GM12864 (cell line): ENCODE measurements around the gene PIK3R4.

Source experiments
- DNase-seq: peaks from one replicate; pipeline ENCODE4 v3.0.0-alpha.2; 2011; ENCODE audit warnings: low read depth
- H3K4me3 ChIP-seq: 2 replicates; pipeline ENCODE4 v1.5.1; 2011; ENCODE audit warnings: mild to moderate bottlenecking, low read depth, low read length, control low read depth
- CTCF ChIP-seq: IDR thresholded peaks from 2 replicates; pipeline ENCODE4 v1.5.1; 2011; ENCODE audit warnings: low read depth, mild to moderate bottlenecking, moderate library complexity, low read length, control low read depth, inconsistent platforms; ENCODE audit errors: missing control alignments

PIK3R4 gene

GRCh38 chr3:130661140-130661891 lies 85.3 kb downstream of the PIK3R4 start:
- no peak overlapping the region for H3K4me3 ChIP-seq
- no peak for TF ChIP-seq CTCF
- DNase-seq: no peak

- no peak overlapping the region for H3K4me3 ChIP-seq
- no peak for DNase-seq
- TF ChIP-seq CTCF: no peak
Measured at GRCh38 chr3:130659911-130660310, 86.7 kb downstream of the PIK3R4 start.

- TF ChIP-seq CTCF: no peak
- no peak overlapping the region for H3K4me3 ChIP-seq
- DNase-seq: no peak
Measured at GRCh38 chr3:130658678-130659077, 88.0 kb downstream of the PIK3R4 start.

- DNase-seq: no peak
- no peak overlapping the region for H3K4me3 ChIP-seq
- no peak for TF ChIP-seq CTCF
Measured at GRCh38 chr3:130656627-130657026, 90.0 kb downstream of the PIK3R4 start.

GRCh38 chr3:130654921-130655320 lies 91.7 kb downstream of the PIK3R4 start:
- no peak for TF ChIP-seq CTCF
- H3K4me3 ChIP-seq: no peak overlapping the region
- no peak for DNase-seq

- no peak for TF ChIP-seq CTCF
Measured at GRCh38 chr3:130654091-130654490, 92.5 kb downstream of the PIK3R4 start.

GRCh38 chr3:130649061-130649654 lies 97.5 kb downstream of the PIK3R4 start:
- no peak overlapping the region for H3K4me3 ChIP-seq
- no peak for TF ChIP-seq CTCF
- DNase-seq: no peak

More at GRCh38 chr3:130654091-130654490, 92.5 kb downstream of the PIK3R4 start:
- no peak for DNase-seq
- no peak overlapping the region for H3K4me3 ChIP-seq
